HFF-Myc (cell line): Measurements from ENCODE around the gene CAND1.

Source experiments
- DNase-seq: peaks from one replicate; pipeline ENCODE4 v3.0.0-alpha.2; 2011; ENCODE audit warnings: low read depth; ENCODE audit errors: extremely low read depth
- H3K4me3 ChIP-seq: replicated peaks from 2 replicates; pipeline ENCODE4 v1.5.1; 2011; ENCODE audit warnings: low read depth, mild to moderate bottlenecking, control low read depth, low read length
- CTCF ChIP-seq: IDR thresholded peaks from 2 replicates; pipeline ENCODE4 v1.5.1; 2012; ENCODE audit warnings: mild to moderate bottlenecking, low read depth, low read length, control low read depth; ENCODE audit errors: missing control alignments

The CAND1 gene

GRCh38 chr12:67318786-67319185 is 49.6 kb downstream of the CAND1 start:
- no peak for TF ChIP-seq CTCF
- H3K4me3 ChIP-seq: no peak overlapping the region
- no peak for DNase-seq

DNA sequence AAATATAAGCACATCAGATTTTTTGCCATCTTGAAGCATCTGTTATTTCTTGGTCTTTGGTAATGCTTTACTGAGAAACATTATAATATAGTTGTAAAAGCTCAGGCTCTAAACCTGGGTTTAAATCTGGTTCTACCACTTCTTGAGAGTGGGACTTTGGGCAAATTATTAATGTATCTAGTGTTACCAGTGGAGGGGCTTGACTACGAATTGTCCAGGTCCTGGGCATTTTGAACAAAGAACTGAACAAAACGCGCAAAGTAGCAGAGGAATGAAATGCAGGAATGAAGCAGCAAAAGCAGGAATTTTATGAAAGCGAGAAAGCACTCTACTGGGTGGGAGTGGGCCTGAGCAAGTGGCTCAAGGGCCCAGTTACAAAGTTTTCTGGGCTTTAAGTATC is 50.8 kb downstream of the CAND1 start:
- DNase-seq: no peak
- no peak for TF ChIP-seq CTCF
- no peak overlapping the region for H3K4me3 ChIP-seq

DNA sequence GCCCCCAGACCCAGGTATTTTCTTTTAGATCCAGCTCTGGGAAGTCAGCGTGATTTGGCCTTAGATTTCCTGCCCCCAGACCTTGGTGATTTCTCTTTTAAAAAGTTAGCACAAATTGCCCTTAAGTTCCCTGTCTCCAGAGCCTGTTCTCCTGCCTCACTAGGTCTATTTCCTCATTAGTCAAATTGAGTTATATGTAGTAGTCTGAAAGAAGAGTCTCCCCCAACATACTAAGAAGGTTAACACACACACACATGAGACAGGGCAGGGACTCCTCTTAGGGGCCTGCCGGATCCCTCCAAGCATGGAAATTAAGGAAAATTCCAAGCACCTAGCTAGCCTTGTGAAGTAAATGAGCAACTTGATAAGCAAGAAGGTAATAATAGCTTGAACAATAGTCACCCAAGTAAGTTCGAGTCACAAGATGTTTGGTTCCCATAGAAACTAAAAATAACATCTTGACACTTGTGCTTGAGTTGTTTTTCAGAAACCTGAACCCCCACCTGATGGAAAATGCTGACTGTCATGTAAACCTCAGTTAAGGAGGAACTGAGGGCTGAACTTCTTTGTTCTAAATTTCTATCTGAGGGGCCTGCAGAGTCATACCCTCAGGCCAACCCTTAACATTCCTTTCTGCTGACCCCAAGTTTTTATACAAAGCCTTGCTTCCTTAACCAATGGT is 51.6 kb downstream of the CAND1 start:
- no peak for DNase-seq
- TF ChIP-seq CTCF: no peak
- no peak overlapping the region for H3K4me3 ChIP-seq

DNA sequence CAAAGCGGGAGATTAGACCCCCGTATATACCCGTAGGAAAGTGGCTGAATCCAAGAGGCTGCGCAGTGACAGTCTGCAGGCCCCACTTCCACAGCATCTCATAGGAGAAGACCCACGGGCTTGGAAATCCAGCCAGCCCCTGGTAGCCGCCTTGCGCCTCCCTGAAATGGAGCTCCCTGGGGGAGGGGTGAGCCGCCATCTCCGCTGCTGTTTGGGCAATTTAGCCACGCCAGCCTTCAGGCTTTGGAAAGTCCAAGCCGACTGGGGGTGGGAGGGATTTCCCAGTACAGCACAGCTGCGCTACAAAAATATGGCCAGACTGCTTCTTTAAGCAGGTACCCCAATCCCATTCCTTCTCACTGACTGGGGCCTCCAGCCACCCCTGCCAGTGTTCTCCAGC is 53.4 kb downstream of the CAND1 start:
- TF ChIP-seq CTCF: no peak
- H3K4me3 ChIP-seq: no peak overlapping the region
- no peak for DNase-seq

GRCh38 chr12:67323007-67323406 is 53.8 kb downstream of the CAND1 start:
- no peak for TF ChIP-seq CTCF
- H3K4me3 ChIP-seq: no peak overlapping the region

DNA sequence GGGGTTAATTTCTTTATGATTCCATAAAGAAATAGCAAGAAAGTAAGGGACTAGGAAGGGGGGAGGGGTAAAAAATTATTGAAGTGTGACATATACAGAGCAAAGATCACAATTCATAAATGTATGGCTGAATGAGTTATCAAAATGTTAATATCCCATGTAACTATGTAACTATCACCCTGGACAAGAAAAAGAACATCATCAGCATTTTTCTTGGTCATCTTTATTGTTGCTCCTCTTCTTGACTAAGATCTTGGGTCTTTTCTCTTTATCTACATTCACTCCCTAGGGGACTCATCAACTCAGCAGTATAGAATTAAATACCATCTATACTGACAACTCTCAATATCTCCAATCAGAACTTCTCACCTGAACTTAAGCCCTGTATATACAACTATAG is 57.5 kb downstream of the CAND1 start:
- DNase-seq: no peak
- no peak overlapping the region for H3K4me3 ChIP-seq
- no peak for TF ChIP-seq CTCF

More at GRCh38 chr12:67323007-67323406, 53.8 kb downstream of the CAND1 start:
- no peak for DNase-seq

DNA sequence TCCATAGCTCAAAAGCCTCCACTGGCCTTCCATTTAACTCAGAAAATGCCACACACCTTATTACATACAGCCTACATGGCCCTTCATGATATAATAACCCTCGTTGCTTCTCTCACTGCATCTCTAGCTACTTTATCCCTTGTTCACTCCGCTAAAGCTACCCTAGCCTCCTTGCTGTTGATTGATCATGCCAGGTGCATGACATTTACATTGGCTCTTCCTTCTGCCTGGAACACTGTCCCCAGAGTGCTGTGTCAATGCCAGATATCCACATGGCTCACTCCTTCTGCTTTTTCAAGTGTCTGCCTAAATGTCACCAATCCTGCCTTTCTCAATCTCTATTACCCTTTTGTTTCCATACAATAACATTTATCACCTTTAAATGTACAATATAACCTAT is 58.3 kb downstream of the CAND1 start:
- no peak for DNase-seq
- TF ChIP-seq CTCF: no peak
- no peak overlapping the region for H3K4me3 ChIP-seq
